Ovary (tissue), 3 donors: ENCODE measurements around the gene SAMD15.

Experiments used
- CTCF ChIP-seq, 3 donors: fragments of 450-650 bp in 2 of 3; fragments of 200-600 bp in 1 of 3; IDR thresholded peaks; one replicate each; pipeline versions ENCODE4 v1.5.1 to v1.8.0; 2016 to 2022; ENCODE audit warnings: antibody characterized with exemption in 3 of 3, mild to moderate bottlenecking in 1 of 3
- POLR2A ChIP-seq: fragments of 450-650 bp; IDR thresholded peaks from one replicate; pipeline ENCODE4 v1.6.1; 2017; ENCODE audit warnings: antibody characterized with exemption, mild to moderate bottlenecking, moderate library complexity
- donor health status: DM: no; HTN: no; CAD: no.

- TF ChIP-seq POLR2A, result no peak
- TF ChIP-seq CTCF (IDR thresholded peaks at IDR 0.05), result no peak
These were observed 30.0 kb downstream of the SAMD15 start for GRCh38 chr14:77407158-77407557.
